Lung (tissue), 12 donors: ENCODE data around the gene SAMD7. TPM values are rescaled to one million over a fixed set of nuclear protein-coding genes. Genes with fewer than 3 reads are reported as not detected.

Experiments
- ATAC-seq: fragments of 200-7000 bp; cut with Tn5 transposase; one replicate; pipeline ENCODE4 v1.9.1; 2020; ENCODE audit warnings: moderate number of reproducible peaks; ENCODE audit not compliant: insufficient read depth, low FRiP score
- DNase-seq, 3 donors: peaks; one replicate each; pipeline ENCODE4 v3.0.0-alpha.2; 2013 to 2017
- H3K27ac ChIP-seq, 2 donors: one replicate each; pipeline ENCODE4 v1.5.1; 2013; ENCODE audit warnings: mild to moderate bottlenecking in 2 of 2, moderate library complexity in 2 of 2, control low read depth in 1 of 2, inconsistent platforms in 1 of 2, low read depth in 1 of 2, low read length in 1 of 2
- H3K27me3 ChIP-seq, 3 donors: one replicate each; pipeline ENCODE4 v1.5.1; 2013; ENCODE audit warnings: low read length in 2 of 3; ENCODE audit not compliant: control insufficient read depth in 3 of 3, insufficient read depth in 3 of 3
- H3K36me3 ChIP-seq, 4 donors: one replicate each; pipeline ENCODE4 v1.5.1; 2013; ENCODE audit warnings: low read length in 4 of 4, mild to moderate bottlenecking in 1 of 4, moderate library complexity in 1 of 4; ENCODE audit not compliant: control insufficient read depth in 4 of 4, insufficient read depth in 4 of 4
- H3K4me1 ChIP-seq, 5 donors: one replicate each; pipeline ENCODE4 v1.5.1; 2013; ENCODE audit warnings: low read length in 5 of 5, mild to moderate bottlenecking in 2 of 5, moderate library complexity in 1 of 5; ENCODE audit not compliant: control insufficient read depth in 5 of 5, insufficient read depth in 5 of 5
- H3K4me3 ChIP-seq: one replicate; pipeline ENCODE4 v1.5.1; 2013; ENCODE audit warnings: mild to moderate bottlenecking, control low read depth, moderate library complexity
- H3K9ac ChIP-seq, 2 donors: one replicate each; pipeline ENCODE4 v1.5.1; 2013; ENCODE audit warnings: low read length in 2 of 2, control low read depth in 1 of 2; ENCODE audit not compliant: insufficient read depth in 1 of 2
- H3K9me3 ChIP-seq, 4 donors: one replicate each; pipeline ENCODE4 v1.5.1; 2013; ENCODE audit warnings: low read length in 3 of 4, mild to moderate bottlenecking in 1 of 4, moderate library complexity in 1 of 4; ENCODE audit not compliant: control insufficient read depth in 4 of 4, insufficient read depth in 3 of 4
- CTCF ChIP-seq: IDR thresholded peaks from 2 replicates; pipeline ENCODE4 v1.5.1; 2012; ENCODE audit warnings: mild to moderate bottlenecking; ENCODE audit errors: control extremely low read depth, extremely low read depth
- WGBS, 2 donors: extraction: QIAGEN DNeasy Blood & Tissue Kit; methylation state at CpG; one replicate each; pipeline ENCODE4 v1.1.7; 2013; 5-methylcytosine and 5-hydroxymethylcytosine counted together
- polyA plus RNA-seq, 2 donors: library from polyadenylated mRNA; stranded (reverse); fragments of 200-250 nt; gene quantifications; one replicate each; pipeline ENCODE4 v1.2.1, GENCODE V29; 2013
- total RNA-seq, 2 donors: library from RNA; depleted of rRNA in 1 of 2; stranded (reverse); fragments of >200 nt in 1 of 2; gene quantifications; one replicate each; pipeline ENCODE4 v1.2.1, GENCODE V29; 2014 to 2021
- donor health status: control.
- donor health status: control.
- donor health status: Bipolar disorder and iron deficiency.
- donor health status: healthy.
- donor health status: DM: yes; HTN: yes; CAD: no.

SAMD7 gene
- total and polyA plus RNA-seq, 4 donors = not detected

DNA sequence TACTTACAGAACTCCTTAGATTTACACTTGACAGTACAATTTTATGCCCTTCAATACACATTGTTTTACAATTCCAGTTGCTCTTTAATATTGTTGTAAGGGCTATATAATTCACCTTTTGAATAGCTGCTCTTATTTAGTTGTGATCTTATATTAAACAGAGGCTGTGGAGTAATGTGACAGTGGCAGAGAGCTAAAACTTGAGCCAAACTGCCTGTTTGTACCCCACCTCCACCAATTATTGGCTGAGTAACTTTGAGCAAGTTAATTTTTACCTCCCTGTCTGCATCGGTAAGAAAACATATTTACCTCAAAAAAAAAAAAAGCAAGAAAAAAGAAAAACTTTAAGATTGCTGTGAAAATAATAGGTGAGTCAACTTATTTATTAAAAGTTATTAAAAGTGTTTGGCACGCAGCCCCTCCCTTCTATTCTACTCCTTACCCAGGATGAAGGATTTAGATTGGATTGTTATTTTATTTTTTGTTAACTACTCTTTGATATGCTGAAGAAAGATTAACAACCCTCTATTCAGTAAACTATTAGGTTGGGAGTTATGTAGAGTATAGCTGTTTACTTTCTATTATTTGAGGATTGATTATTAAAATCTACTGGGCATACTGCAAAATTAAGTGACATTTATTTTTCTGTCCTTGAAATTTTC is 57.0 kb downstream of the SAMD7 start:
- peaks cover 0 to 25% (median 9%) of the 10 kb centered on the region in 5 donors for H3K4me1 ChIP-seq
- H3K27ac ChIP-seq = no peak overlapping the region
- DNase-seq (peak in 1 of 3 donors; percentile 4), ATAC-seq (no peak)
- H3K9me3 ChIP-seq = no peaks in the 10 kb centered on the region
- H3K27me3 ChIP-seq = no peaks in the 10 kb centered on the region
- TF ChIP-seq CTCF = no peak
- H3K4me3 ChIP-seq = no peak overlapping the region
- 48 to 68% methylated on average over 2 of the region's 2 CpGs for WGBS, 2 donors
- H3K9ac ChIP-seq = peak overlapping the region in 1 of 2 donors; percentile 88
- peaks cover 0 to 2% (median 2%) of the 10 kb centered on the region in 4 donors for H3K36me3 ChIP-seq

DNA sequence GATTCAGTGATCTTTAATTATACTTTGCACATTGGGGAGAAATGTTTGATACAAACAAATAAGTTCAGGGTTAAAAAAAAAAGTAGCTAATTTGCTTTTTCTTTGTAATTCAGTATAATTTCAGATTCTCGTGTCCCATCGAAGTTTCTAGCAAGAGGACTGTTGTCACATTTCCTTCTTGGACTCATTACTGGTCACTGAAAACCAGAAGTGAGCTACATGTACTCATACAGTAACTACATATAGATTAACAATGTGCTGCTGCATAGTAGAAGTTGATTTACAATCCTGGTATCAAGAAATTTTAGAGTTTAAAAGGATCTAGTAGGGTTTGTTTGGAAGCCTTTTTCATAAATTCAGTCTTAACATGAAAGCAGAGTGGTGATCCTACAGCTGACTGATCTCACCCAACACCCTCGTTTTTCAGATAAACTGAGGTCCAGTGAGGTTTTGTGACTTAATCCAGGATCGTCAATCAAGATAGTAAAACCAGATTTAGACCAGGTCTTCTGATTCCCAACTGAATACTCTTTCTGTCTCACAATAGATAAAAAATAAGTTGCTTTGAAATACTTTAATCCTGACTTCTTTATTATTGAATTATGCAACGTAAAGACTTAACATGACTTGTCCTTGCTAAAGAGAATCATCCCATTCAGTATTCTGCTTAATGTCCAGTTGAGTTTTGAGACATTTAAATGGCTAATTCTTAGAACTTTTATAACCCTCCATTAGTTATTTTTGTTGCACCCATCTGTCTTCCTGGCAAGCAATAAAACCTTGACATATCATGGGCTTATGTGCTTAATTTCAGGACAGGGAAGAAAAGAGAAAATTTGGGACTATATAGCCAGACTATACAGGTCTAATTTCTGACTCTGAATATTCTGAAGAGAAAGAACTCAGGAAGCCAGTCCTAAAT is 58.1 kb downstream of the SAMD7 start:
- no peak for ATAC-seq
- H3K27ac ChIP-seq = no peak overlapping the region

DNA sequence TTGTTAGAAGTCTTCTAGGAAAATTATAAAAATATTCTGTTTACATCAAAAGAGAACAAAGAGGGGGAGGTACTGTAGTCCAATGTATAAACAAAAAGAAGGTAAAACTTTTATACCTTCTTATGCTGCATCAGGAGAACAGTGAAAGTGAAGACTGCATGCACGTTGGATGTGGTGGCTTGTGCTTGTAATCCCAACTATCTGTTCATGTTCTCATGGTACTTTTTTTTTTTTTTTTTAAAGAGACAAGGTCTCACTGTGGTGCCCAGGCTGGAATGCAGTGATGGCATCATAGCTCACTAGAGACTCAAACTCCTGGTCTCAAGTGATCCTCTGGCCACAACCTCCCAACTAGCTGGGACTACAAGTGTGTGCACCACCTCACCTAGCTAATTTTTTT is 59.5 kb downstream of the SAMD7 start:
- WGBS, 2 donors = 52 to 74% methylated on average over 1 of the region's 1 CpG
- no peak for ATAC-seq
- no peak for TF ChIP-seq CTCF

More for the DNA sequence above, 58.1 kb downstream of the SAMD7 start:
- no peak overlapping the region for H3K4me3 ChIP-seq
- no peaks in the 10 kb centered on the region for H3K27me3 ChIP-seq
- 62 to 64% methylated on average over 5 of the region's 5 CpGs for WGBS, 2 donors
- no peak for TF ChIP-seq CTCF
- peak in 2 of 3 donors; percentile 14 to 28 for DNase-seq
- no peak overlapping the region for H3K9ac ChIP-seq
- peaks cover 0 to 25% (median 9%) of the 10 kb centered on the region in 5 donors for H3K4me1 ChIP-seq
- peaks cover 0 to 4% (median 2%) of the 10 kb centered on the region in 4 donors for H3K36me3 ChIP-seq
- no peaks in the 10 kb centered on the region for H3K9me3 ChIP-seq

More for the DNA sequence above, 59.5 kb downstream of the SAMD7 start:
- Histone ChIP-seq H3K27ac (no peak overlapping the region), H3K4me3 (no peak overlapping the region), H3K9ac (no peak overlapping the region), H3K27me3 (no peaks in the 10 kb centered on the region), H3K36me3 (peaks cover under 1 to 6% (median 2%) of the 10 kb centered on the region in 4 donors), H3K9me3 (no peaks in the 10 kb centered on the region), H3K4me1 (peaks cover 0 to 25% (median 9%) of the 10 kb centered on the region in 5 donors)
- DNase-seq = no peak
